Activated gamma-delta T cell treated with Interleukin-2 at 50 U/mL for 16 hours (primary cell): Measurements from ENCODE around the gene ABI1.
A peak's percentile ranks its signal among the peaks of the same experiment; 100 is the strongest.
"Not testable (repeated sequence)": the region's sequence is repeated elsewhere in the genome, so short reads cannot be mapped to it uniquely, and the experiment has no call there.

ENCODE experiments used
- DNase-seq: peaks from one replicate; pipeline ENCODE4 v3.0.0-alpha.2; 2020

The ABI1 gene

DNA sequence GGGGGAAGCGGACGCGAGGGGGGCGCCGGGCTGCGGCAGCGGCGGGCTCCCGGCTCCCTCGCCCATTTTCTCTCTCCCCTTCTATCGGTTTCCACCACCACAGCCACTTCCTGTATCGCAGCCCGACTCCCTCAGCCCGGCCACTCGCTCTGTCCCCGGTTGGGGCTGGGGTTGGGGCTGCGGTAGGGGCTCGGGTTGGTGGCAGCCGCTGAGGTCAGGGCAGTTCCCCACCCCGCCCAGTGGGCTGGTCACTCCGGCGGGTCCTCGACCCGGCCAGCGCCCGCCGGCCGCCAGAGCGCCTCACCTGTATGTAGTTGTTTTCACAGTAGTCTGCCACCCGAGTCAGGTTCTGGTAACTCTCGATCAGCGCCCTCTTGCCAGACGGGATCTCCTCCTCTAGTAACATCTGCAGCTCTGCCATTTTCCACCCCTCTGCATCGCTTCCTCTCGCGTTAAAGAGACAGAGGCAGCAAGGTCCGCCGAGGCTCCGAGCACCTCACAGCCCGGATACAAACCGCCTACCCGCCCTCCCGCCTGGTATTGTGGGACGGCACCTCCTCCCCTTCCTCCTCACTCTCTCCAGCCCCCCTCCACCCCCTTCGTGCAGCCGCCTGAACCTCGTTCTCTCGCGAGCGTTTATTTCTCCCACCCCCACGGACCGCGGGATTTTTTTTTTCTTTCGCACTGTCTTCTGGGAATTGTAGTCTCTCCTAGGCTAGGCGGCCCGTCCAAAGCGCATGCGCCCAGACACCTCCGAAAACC, at the start of gene ABI1:
TSS of gene ABI1 (minus strand) at position 516 of the 762 bp plus-strand sequence. CDS start at position 421, 95 bp downstream.
- DNase-seq = peak; percentile 98

DNA sequence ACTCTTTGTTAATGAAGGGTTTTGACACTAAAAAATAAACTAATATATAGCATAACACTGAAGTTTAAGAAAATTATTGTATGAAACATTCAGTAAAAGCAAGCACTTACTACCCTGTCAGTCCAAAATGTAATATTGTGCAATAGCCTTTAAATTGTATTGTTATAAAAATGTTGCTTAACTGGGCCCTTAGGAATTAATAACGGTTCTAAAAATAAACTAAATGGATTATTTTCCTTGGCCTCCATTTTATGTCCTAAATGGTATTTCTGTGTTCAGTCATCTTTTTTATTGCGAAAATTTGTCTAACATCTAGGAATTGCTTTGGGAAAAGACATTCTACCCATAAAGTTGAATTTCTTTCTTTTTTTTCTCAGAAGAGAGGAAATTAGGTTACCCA, 49.0 kb upstream of the ABI1 start:
- no peak for DNase-seq

DNA sequence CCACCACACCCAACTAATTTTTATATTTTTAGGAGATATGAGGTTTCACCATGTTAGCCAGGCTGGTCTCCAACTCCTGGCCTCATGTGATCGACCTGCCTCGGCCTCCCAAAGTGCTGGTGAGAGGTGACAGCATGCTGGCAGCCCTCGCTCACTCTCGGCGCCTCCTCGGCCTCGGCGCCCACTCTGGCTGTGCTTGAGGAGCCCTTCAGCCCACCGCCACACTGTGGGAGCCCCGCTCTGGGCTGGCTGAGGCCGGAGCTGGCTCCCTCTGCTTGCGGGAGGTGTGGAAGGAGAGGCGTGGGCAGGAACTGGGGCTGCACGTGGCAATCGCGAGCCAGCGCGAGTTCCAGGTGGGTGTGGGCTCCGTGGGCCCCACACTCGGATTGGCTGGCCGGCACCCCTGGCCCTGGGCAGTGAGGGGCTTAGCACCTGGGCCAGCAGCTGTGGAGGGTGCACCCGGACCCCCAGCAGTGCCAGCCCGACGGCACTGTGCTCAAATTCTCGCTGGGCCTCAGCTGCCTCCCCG, 44.6 kb upstream of the ABI1 start:
- not testable (repeated sequence) for DNase-seq

DNA sequence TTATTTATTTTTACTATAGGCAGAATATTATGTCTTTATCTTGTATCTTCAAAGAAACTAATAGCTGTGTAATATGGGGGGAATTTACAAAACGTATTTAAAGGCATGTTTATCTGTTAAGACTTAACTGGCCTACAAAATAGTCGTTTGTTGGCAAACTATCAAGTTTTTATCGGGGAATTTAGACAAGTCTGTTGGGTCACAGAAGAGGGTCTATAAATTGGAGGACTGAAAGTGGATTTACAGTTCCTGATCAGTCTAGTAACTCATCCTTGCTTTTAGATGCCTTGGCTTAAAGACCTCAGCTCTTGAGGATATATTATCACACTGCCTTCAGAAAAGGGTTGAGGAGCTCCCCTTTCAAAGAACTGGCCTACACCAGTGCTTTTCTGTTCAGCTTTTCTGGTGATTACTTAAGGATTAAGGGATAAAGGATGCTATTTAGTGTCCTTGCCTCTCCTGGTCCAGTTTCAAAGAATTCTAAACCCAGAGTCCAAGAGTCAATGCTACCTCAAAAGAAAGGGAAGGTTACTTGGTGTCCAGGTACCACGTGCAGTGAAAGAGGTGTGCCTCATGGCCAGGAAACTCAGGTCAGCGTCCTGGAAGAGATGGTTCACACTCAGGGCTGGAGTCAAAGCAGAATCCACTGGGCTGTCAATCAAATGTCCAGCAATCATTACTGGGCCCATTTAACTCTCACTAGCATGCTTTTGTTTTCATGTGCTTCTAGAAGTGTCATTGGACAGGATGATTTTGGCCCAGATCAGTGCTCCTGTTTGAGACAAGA, 42.9 kb upstream of the ABI1 start:
- DNase-seq = no peak

DNA sequence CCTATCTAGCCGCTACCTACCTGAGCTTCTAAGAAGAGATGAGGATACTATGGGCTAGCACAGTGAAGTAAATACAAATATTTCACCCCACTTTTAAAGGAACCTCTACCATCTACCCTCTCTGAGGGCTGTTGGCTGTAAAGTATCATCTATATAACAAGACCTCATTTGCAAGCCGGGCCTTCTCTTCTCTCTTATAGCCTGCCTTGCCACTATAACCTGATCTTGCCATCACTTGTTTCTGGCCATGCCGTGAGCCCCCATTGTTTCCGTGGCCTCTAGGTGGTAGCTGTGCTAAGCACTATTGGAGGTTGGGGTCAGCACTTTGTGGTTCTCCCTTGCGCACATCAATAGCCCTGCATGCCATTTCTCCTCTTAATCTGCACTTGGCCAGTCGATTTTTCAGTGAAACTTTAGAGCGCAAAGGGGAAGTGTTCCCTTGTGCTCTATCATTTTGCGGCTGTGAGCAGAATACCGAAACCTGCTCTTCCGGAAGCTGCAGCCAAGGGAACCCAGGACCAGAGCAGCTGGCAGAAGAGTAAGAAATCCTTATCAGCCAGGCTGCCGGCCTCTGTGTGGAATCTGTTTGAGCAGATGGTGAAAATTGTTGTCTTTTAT, 31.7 kb upstream of the ABI1 start:
- DNase-seq = not testable (repeated sequence)

DNA sequence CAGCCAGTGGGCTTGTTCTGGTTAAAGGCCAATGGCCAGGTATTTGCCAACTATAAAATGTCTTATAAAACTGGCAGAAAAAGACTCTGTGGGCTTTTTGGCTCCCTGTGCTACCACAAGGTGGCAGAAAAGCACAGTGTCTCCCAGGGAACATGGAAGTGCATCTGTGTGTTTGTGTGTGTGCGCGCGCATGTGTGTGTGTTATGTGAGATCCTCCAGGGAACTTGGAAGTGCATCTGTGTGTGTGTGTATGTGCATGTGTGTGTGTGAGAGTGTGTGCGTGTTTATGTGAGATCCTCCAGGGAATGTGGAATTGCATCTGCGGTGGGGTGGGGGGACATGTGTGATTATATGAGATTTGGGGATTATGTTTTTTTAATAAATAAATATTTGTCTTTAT, 30.2 kb upstream of the ABI1 start:
- DNase-seq = peak; percentile 10

DNA sequence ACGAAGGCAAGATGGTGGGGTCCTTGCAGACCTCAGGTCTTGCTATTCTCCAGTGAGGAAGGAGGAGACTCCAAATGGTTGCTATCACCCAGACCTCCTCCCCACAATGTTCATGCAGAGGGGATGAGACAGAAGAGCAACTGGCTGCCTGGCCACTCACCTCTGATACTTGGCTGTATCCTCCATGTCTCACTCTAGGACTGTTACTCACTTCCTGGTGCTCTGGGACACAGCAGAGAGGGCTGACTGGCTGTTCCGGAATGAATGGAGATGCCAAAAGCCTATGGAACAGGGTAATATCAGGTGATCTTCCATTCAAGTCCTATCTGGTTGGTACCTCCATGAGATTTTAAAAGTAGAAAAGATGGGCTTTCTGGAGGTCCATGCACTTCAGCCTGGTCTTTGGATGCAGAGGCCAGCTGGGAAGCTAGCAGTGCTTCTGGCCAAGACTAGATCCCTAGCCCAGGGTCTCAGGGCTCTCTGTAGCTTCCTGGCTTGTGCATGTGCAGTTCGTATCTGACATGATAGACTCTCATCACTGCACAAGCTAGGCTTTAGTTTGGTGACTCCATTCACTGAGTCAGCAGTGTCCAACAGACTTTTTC, 27.0 kb upstream of the ABI1 start:
- no peak for DNase-seq

DNA sequence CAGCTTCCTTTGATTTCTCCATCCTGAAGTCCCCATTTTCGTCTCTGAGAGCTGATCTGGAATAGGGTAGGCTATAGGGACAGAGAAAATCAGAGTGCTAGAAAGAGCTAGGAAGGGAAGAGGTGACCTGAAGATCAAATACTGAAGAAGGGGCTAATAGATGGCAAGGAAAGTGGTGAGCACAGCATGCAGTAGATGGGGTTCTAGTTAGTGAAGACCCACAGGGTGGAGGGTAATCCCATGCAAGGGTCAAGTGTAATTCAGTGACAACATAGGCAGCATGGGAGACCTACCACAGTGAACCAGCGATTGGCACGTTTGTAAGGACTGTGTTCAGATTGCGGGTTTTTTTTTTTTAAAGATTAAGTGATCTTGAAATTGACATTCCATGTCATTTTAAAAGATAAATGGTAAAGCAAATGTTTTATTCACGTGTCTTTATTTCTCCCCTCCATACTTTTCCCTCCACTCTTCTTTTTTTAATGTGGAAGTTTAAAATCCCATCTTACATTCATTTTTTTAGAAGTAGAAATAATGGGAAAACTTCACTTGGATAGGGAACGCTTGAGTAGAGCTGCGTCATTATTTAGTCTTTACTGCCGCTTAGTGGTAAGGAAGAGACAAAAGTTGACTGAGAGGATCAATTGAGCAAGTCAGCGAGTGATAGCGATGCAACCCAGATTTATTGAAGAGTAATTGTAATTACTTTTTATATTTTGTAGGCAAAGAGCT, 21.0 kb upstream of the ABI1 start:
- DNase-seq = no peak

DNA sequence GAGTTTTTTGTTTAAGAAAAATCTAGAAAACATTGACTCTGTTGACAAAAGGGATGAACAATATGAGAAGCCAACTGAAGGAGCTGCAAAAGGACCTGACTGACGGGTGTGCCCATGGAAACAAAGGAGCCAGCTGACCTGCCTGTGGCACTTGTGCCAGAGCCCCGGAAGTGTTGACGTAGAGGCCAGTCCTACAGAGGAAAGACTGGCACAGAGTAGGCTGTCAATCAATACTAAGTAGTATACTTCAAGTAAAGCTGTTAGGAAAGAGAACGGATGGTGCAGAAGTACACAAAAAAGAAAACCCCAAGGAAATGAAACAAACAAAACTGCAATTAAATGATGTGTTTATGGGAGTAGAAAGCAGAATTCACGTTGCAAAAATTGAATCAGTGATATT, 19.0 kb upstream of the ABI1 start:
- DNase-seq = no peak

DNA sequence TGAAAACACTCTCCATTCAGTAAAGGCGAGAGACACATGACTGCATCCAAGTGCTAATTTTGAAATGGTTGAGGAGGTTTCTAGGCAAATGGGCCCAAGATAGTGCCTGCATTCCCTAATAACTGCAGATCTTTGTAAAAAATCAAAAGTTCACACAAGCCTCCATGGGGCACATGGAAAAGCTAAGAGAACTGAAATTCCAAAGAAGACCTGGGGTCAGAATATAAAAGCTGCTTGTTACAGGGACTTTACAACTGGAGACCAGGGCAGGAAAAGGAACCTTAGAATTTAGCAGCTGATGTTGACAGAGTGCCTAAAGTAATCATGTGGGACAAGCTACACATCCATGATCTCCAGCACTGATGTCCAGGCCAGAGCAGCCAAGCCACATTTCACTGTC, 10.0 kb upstream of the ABI1 start:
- DNase-seq = no peak

DNA sequence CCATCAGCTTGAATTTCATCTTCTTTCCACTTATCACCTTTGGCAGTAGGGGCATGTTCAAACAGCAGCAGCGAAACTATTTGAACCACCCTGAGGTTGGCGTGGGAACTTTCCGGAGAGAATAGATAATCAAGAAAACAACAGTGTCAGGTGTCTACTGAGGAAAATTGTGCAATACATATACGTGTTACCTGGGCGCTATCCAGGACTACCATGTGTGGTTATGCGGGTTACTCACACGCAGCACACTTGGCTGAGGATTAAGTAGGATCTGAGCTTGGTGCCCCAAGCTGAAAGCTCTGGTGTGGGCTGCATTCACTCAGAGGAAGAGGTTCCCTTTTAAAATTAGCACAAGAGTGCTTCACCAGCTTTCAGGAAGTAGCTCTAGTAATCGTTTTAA, 8.8 kb upstream of the ABI1 start:
- no peak for DNase-seq

DNA sequence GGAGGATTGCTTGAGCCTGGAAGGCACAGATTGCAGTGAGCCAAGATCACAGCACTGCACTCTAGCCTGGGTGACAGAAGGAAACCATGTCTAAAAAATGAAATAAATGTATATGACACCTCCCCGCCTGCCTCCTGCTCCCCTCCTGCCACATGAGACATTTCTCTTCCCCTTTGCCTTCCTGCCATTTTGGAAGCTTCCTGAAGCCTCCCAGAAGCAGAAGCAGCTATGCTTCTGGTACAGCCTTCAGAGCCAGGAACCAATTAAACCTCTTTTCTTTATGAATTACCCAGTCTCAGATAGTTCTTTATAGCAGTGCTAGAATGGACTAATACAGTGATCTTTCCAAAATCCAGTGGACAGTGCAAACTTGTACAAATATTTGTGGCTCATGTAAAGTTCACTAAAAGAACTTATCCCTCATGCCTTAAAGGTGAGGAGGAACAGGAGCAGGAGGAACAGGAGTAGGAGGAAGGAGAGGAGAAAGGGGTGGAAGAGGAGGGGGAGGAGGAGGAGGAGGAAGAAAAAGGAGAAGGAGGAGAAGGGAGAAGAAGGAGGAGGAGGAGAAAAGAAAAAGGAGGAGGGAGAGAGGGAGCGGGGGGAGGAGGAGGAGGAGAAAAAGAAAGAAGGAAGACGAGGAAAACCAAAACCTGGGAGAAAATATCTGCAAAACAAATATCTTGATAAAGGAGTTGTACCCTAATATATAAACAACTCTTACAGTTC, 2.8 kb upstream of the ABI1 start:
- DNase-seq = no peak

DNA sequence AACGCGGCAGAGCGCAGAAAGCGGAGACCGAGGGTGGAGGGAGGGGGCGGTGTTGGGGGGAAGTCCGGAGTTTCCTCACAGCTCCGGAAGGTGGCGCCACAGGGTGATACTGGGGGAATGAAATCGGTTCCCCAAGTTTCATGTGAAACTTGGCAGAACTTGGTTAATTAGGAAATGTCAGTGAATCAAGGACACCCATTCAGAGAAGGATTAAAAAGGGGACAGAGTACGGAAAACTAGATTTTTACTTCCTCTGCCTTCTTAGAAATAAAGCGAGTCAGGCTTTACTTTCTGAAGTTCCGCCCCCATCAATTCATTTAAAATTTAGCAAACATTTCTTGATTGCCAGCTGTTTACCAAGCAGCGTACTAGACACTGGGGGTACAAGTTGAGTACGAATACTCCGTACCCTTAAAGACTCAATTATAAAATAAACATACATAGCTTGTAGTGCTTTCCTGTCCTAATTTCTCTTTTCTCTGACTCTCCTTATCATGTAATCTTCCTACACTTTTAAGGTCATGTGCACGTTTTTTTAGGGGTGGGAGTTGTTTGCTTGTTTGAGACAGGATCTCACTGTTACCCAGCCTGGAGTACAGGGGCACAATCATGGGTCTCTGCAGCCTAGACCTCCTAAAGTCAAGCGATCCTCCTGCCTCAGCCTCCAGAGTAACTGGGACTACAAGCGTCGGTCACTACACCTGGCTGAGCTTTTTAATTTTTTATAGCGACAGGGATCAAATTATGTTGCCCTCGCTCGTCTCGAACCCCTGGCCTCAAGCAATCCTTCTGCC, 644 bp upstream of the ABI1 start:
- no peak for DNase-seq

DNA sequence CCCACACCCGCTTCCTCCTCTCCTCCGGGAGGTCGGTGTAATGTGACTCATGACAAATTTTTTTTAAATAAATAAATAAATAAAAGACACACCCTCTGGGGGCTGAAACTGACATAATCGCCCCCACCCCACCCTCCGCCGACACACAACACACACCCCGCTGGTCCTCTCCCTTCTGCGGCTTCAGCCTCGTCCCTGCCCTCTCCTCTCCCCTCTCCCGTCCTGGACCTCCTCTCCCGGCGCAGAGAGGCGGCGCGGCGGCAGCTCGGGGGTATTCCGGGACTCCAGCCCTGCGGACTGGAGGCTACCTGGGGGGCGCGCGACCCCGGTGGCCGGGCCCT, 686 bp downstream of the ABI1 start:
- peak; percentile 47 for DNase-seq

DNA sequence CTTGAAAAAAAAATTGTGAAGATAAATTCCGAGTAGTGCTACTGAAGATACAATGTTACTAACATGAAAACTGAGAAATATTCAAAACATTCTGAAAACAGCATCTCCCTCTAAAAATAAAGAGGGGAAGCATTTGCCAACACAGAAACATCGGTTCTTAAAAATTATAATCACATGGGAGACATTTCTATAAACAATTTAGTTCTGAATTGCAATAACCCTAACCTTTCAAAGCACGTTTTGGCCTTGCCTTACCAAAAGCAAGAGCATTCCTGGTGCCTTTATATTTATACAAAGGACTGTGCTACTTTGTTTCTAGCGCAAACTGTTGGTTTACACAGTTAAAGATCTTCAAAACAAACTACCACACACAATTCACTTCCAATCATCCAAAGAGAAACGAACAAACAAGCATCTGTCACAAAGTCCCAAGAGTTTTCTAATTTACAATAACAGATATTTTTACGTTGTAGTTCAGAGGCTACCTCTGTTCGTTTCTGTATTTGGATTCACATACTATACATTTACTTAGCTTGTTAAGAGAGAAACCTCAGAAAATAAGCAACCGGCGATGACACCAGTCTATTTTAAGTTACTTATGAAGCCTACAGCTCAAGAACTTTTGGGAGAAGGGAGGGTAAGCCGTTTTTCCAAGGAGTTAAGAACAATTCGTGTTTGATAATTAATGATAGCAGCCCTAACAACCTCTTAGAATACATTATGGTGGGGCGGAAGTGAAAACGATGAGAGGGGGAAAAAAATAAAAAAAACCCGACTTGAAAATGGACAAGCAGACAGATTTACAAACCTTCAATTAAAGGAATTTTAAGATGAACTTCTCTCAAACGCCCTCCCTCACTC, 1.3 kb downstream of the ABI1 start:
- DNase-seq = no peak

DNA sequence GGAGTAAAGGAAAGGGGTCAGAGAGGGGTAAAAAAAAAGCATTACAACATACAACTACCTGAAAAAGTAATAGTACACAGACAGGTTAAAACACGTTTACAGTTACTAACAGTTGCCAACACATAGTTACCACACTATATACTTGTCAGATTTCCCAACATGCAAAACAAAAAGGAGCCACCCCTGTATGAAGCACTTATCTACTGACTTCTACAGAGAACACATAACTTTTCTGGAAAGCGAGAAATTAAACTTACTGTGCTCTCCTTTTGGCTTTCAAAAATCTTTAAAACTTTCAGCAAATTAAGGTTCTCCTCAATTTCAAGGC, 2.1 kb downstream of the ABI1 start:
- no peak for DNase-seq

DNA sequence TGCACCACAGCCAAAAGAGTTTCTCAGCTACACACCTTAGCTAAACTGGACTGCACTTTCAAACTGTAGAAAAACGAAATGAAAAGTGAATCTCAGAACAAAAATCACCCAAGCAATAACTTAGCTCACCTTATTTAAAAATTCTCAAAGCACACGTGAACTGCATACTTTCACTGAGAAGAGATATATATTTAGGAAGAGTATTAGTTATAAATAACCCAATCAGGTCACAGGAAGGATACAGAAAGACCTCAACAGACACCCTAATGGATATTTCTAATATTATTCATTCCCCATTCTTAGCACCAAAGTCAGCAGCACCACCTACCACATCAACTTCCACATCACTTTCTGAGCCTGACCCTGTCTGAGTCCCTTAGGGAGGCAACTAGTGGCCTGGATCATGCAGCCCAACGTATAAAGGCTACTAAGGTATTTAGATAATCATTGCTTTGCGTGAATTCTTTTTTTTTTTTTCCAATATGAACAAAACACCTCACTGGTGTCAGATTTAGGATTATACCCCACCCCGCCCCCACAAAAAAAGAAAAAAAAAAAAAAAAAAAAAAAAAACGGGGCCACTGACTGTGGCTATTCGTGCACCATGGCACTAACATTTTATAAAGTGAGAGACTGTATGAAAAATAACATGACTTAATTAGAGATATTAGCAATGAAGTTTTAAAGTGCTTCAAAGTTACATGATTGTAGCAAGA, 2.6 kb downstream of the ABI1 start:
- DNase-seq = no peak

DNA sequence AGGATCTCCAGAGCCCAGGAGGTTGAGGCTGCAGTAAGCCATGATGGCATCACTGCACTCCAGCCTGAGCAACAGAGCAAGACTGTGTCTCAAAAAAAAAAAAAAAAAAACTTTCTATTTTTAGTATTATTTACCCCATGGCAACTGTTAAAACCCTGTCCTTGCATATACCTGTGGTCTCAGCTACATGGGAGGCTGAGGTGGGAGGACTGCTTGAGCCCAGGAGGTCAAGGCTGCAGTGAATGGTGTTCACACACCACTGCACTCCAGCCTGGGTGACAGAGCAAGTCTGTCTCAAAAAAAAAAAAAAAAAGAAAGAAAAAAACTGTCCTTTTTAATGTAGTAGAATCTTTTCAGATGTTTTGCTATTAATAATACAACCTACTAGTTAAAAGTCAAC, 3.2 kb downstream of the ABI1 start:
- not testable (repeated sequence) for DNase-seq

DNA sequence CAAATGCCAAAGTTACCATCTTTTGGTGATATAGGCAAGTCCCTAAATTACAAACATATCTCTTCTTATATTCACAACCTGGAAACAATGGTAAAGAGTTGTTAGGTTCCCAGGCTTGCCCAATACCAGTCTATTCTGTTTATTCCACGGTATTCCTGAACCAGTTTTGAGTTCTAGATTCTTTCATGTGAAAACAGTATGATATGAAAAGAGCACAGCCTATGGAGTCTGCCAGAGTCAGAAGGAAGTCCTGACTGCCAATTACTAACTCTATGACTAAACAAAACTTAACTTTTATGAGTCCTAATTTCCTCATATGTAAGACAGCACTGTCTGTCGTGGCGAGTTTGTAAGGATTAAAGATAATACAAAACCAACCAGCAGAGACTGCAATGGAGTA, 5.6 kb downstream of the ABI1 start:
- DNase-seq = no peak

DNA sequence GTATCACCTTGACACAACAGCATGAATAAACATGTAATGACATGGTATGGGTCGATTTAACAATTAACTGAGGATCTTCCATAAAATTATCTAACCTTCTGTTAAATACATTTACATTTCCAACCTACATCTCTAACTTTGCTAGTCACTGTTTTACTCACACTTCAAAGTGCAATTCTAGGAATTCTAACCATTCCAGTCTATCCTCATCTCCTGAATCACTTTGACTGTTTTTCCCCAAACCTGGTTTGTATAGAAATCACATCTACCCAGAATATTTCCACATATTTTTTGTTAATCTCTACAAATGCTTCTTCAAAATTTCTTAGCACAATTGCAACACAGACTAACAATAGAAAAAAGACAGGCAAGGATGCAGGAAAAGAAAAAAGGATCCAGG, 6.2 kb downstream of the ABI1 start:
- no peak for DNase-seq
